Sigmoid colon (tissue), 4 donors: ENCODE measurements around the gene TRIM44.

ENCODE experiments used
- EP300 ChIP-seq, 4 donors: sonication (generic); formaldehyde crosslinking; IDR thresholded peaks; one replicate each; pipeline ENCODE4 v1.6.1; 2017; ENCODE audit warnings: antibody characterized with exemption in 4 of 4
- POLR2A ChIP-seq, 2 donors: fragments of 450-650 bp; IDR thresholded peaks; one replicate each; pipeline ENCODE4 v1.6.1; 2016; ENCODE audit warnings: antibody characterized with exemption in 2 of 2, mild to moderate bottlenecking in 2 of 2, moderate library complexity in 2 of 2
- POLR2AphosphoS5 ChIP-seq, 4 donors: sonication (generic); formaldehyde crosslinking; IDR thresholded peaks; one replicate each; pipeline ENCODE4 v1.6.1; 2017; ENCODE audit warnings: antibody characterized with exemption in 4 of 4
- TF ChIP-seq, protein P1 (sequence below), 4 experiments: fragments of 450-650 bp in 3 of 4; fragments of 200-600 bp in 1 of 4; IDR thresholded peaks; one replicate each; pipeline ENCODE4 v1.5.1; 2016 to 2019; ENCODE audit warnings: antibody characterized with exemption in 4 of 4, mild to moderate bottlenecking in 3 of 4, moderate library complexity in 2 of 4

DNA sequence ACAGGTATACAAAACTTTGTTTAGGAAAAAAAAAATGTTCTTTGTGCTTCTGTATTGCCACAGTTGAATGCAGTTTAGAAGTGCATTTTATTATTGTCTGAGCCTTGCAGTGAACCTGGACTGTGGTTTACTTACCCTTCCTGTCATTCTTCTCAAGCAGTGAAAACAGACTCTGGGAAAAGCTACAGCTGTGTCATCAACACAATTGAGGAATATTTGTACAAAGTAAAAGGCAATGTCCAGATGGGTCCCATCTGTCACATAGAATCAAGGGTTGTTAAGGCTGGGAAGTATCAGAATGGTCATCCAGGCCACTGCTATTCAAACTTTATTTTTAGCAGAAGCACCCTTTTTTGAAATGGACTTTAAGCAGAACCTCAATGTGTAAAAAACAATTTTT, 73.3 kb downstream of the TRIM44 start:
- TF ChIP-seq EP300 (IDR thresholded peaks at IDR 0.05) (no peak), POLR2A (IDR thresholded peaks at IDR 0.05) (no peak), POLR2AphosphoS5 (IDR thresholded peaks at IDR 0.05) (peak in 1 of 4 donors; percentile 51)
- TF ChIP-seq, protein P1, sequence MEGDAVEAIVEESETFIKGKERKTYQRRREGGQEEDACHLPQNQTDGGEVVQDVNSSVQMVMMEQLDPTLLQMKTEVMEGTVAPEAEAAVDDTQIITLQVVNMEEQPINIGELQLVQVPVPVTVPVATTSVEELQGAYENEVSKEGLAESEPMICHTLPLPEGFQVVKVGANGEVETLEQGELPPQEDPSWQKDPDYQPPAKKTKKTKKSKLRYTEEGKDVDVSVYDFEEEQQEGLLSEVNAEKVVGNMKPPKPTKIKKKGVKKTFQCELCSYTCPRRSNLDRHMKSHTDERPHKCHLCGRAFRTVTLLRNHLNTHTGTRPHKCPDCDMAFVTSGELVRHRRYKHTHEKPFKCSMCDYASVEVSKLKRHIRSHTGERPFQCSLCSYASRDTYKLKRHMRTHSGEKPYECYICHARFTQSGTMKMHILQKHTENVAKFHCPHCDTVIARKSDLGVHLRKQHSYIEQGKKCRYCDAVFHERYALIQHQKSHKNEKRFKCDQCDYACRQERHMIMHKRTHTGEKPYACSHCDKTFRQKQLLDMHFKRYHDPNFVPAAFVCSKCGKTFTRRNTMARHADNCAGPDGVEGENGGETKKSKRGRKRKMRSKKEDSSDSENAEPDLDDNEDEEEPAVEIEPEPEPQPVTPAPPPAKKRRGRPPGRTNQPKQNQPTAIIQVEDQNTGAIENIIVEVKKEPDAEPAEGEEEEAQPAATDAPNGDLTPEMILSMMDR (IDR thresholded peaks at IDR 0.05), result no peak
